ENCODE data around the gene TRIP10. TPM values are rescaled to one million over a fixed set of nuclear protein-coding genes. Genes with fewer than 3 reads are reported as not detected.

The TRIP10 gene
- total and polyA plus RNA-seq, 2 of the 13 experiments (the other 11 are each of a cell fraction or from before 2014, with no cell fraction given): 32.5 to 33.2 TPM

GRCh38 chr19:6691342-6691741, 48.1 kb upstream of the TRIP10 start:
- no peaks in the 10 kb centered on the region for H3K27me3 ChIP-seq (ENCODE audit: control insufficient read depth in 1 of 2, insufficient read depth in 2 of 2, low read length in 2 of 2)
- DNase-seq (ENCODE audit: low spot score): no peak
- peaks cover 41 to 85% of the 10 kb centered on the region in 2 experiments for H3K36me3 ChIP-seq (replicated peaks in 1 of 2; ENCODE audit: control insufficient read depth in 1 of 2, insufficient read depth in 2 of 2, low read length in 2 of 2)
- ChIA-PET POLR2A (interaction anchor here (0.7 to 1.4 kb wide), 2 partner anchors 46 to 62 kb away, joined by 3 to 4 read pairs; partner anchors contain the start of gene GPR108), CTCF (ENCODE audit: low intra/inter-chr PET ratio, low total read pairs) (no interaction called here)
- H3K79me2 ChIP-seq (ENCODE audit: insufficient read depth, low read length): no peaks in the 10 kb centered on the region
- no peak overlapping the region for H3K9ac ChIP-seq (ENCODE audit: insufficient read depth, low read depth, low read length)
- H3K4me3 ChIP-seq (replicated peaks in 1 of 3; ENCODE audit: insufficient read depth in 1 of 3, low read depth in 2 of 3, low read length in 3 of 3): no peak overlapping the region
- no TSS peak for BruUV-seq (replicated peaks)
- H3K4me2 ChIP-seq (ENCODE audit: low read depth, low read length): no peak overlapping the region
- no peaks in the 10 kb centered on the region for H3K4me1 ChIP-seq (ENCODE audit: insufficient read depth, low read length)
- over 99% methylated on average over 8 of the region's 8 CpGs for WGBS (ENCODE audit: low lambda C conversion rate)
- H2AFZ ChIP-seq (ENCODE audit: low read length): no peak overlapping the region
- TF ChIP-seq NCOA5 (CRISPR knock-in tag; IDR thresholded peaks at IDR 0.05) (no peak), RBM22 (optimal IDR thresholded peaks at IDR 0.05; ENCODE audit: low read length) (peak; percentile 75), SIN3B (IDR thresholded peaks at IDR 0.05; ENCODE audit: low read length) (no peak), MAFK (conservative IDR thresholded peaks at IDR 0.05 in 1 of 2, IDR thresholded peaks at IDR 0.05 in 1 of 2; ENCODE audit: low read length in 2 of 2) (no peak)
- FAIRE-seq: no peak
- no peaks in the 10 kb centered on the region for H3K9me3 ChIP-seq (ENCODE audit: low read length)
- peaks cover 58% of the 10 kb centered on the region for H4K20me1 ChIP-seq (ENCODE audit: insufficient read depth, low read length)
- no peak for ATAC-seq
- in situ Hi-C loops (cut with HindIII; ENCODE audit: extremely low pct_ligation_motif_present, low pct_unique_long_range_greater_than_20kb) (no loop called here), intact Hi-C loops (cut with micrococcal nuclease; ENCODE audit: unreplicated experiment) (no loop called here)
- H3K27ac ChIP-seq (ENCODE audit: extremely low read length, insufficient read depth, low read length): no peak overlapping the region

DNA sequence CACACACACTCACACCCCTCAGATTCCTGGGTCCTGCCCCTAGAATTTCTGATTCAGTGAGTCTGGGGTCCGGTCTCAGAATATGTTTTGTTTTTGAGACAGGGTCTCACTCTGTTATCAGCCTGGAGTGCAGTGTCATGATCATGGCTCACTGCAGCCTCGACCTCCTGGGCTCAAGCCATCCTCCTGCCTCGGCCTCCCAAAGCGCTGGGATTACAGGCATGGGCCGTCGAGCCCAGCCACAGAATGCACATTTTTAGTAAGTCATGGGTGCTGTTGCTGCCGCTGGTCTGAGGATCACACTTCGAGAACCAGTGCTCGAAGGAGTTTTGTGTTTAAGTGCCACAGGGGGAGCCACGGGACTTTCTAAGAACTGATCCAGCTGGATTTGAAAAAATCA, 47.5 kb upstream of the TRIP10 start:
- intact Hi-C loops (cut with micrococcal nuclease; ENCODE audit: unreplicated experiment) (no loop called here), in situ Hi-C loops (cut with HindIII; ENCODE audit: extremely low pct_ligation_motif_present, low pct_unique_long_range_greater_than_20kb) (no loop called here)
- H3K4me2 ChIP-seq (ENCODE audit: low read depth, low read length): no peak overlapping the region
- ChIA-PET CTCF (ENCODE audit: low intra/inter-chr PET ratio, low total read pairs) (no interaction called here), POLR2A (no interaction called here)
- no peaks in the 10 kb centered on the region for H3K27me3 ChIP-seq (ENCODE audit: control insufficient read depth in 1 of 2, insufficient read depth in 2 of 2, low read length in 2 of 2)
- BruUV-seq (replicated peaks): no TSS peak
- no peaks in the 10 kb centered on the region for H3K4me1 ChIP-seq (ENCODE audit: insufficient read depth, low read length)
- FAIRE-seq (no peak), ATAC-seq (no peak), DNase-seq (ENCODE audit: low spot score) (no peak)
- no peaks in the 10 kb centered on the region for H3K79me2 ChIP-seq (ENCODE audit: insufficient read depth, low read length)
- no peak overlapping the region for H3K4me3 ChIP-seq (replicated peaks in 1 of 3; ENCODE audit: insufficient read depth in 1 of 3, low read depth in 2 of 3, low read length in 3 of 3)
- peaks cover 37 to 82% of the 10 kb centered on the region in 2 experiments for H3K36me3 ChIP-seq (replicated peaks in 1 of 2; ENCODE audit: control insufficient read depth in 1 of 2, insufficient read depth in 2 of 2, low read length in 2 of 2)
- H3K27ac ChIP-seq (ENCODE audit: extremely low read length, insufficient read depth, low read length): no peak overlapping the region
- WGBS (ENCODE audit: low lambda C conversion rate): 98% methylated on average over 5 of the region's 10 CpGs
- H4K20me1 ChIP-seq (ENCODE audit: insufficient read depth, low read length): peaks cover 56% of the 10 kb centered on the region
- H3K9ac ChIP-seq (ENCODE audit: insufficient read depth, low read depth, low read length): no peak overlapping the region
- no peaks in the 10 kb centered on the region for H3K9me3 ChIP-seq (ENCODE audit: low read length)
- no peak overlapping the region for H2AFZ ChIP-seq (ENCODE audit: low read length)
- TF ChIP-seq DBP (CRISPR knock-in tag; IDR thresholded peaks at IDR 0.05; ENCODE audit: not compliant biosample characterization) (no peak), SUZ12 (IDR thresholded peaks at IDR 0.05; ENCODE audit: low read depth, low read length) (no peak), NFKB2 (CRISPR knock-in tag; IDR thresholded peaks at IDR 0.05; ENCODE audit: borderline replicate concordance) (no peak), ZFP91 (CRISPR knock-in tag; IDR thresholded peaks at IDR 0.05; ENCODE audit: borderline replicate concordance) (no peak), ZBED4 (CRISPR knock-in tag; IDR thresholded peaks at IDR 0.05; ENCODE audit: borderline replicate concordance) (no peak), NRL (CRISPR knock-in tag; IDR thresholded peaks at IDR 0.05; ENCODE audit: borderline replicate concordance) (no peak)

Data from HepG2 (cell line).